Parathyroid adenoma (tissue), 2 donors: ENCODE measurements around the gene TMC4.

Experiments used
- H2AFZ ChIP-seq: fragments of 300-600 bp; sonication (generic); one replicate; pipeline ENCODE4 v1.7.0; 2017; ENCODE audit warnings: antibody characterized with exemption, mild to moderate bottlenecking
- H3K27ac ChIP-seq: fragments of 300-600 bp; sonication (generic); one replicate; pipeline ENCODE4 v1.7.0; 2017
- H3K27me3 ChIP-seq: fragments of 300-600 bp; sonication (generic); one replicate; pipeline ENCODE4 v1.7.0; 2017; ENCODE audit warnings: low read length; ENCODE audit not compliant: control insufficient read depth, insufficient read depth
- H3K36me3 ChIP-seq: fragments of 300-600 bp; sonication (generic); one replicate; pipeline ENCODE4 v1.7.0; 2017; ENCODE audit warnings: low read length; ENCODE audit not compliant: control insufficient read depth, insufficient read depth
- H3K4me1 ChIP-seq: fragments of 300-600 bp; sonication (generic); one replicate; pipeline ENCODE4 v1.7.0; 2017; ENCODE audit warnings: control low read depth
- H3K4me2 ChIP-seq: fragments of 300-600 bp; sonication (generic); one replicate; pipeline ENCODE4 v1.7.0; 2017; ENCODE audit warnings: low read length
- H3K4me3 ChIP-seq: fragments of 300-600 bp; sonication (generic); one replicate; pipeline ENCODE4 v1.7.0; 2017; ENCODE audit warnings: low read depth, low read length
- H3K79me2 ChIP-seq: fragments of 300-600 bp; sonication (generic); one replicate; pipeline ENCODE4 v1.7.0; 2017; ENCODE audit warnings: control low read depth
- H3K9ac ChIP-seq: fragments of 300-600 bp; sonication (generic); one replicate; pipeline ENCODE4 v1.7.0; 2017; ENCODE audit warnings: mild to moderate bottlenecking
- H3K9me3 ChIP-seq: fragments of 300-600 bp; sonication (generic); one replicate; pipeline ENCODE4 v1.7.0; 2017; ENCODE audit warnings: low read length; ENCODE audit not compliant: control insufficient read depth
- CTCF ChIP-seq: fragments of 300-600 bp; sonication (generic); IDR thresholded peaks from one replicate; pipeline ENCODE4 v1.7.0; 2017; ENCODE audit warnings: antibody characterized with exemption, mild to moderate bottlenecking
- donor health status: primary hyperparathyroidism.

Gene TMC4

GRCh38 chr19:54189735-54190502 lies 17.0 kb upstream of the TMC4 start:
- Histone ChIP-seq H3K36me3 (no peaks in the 10 kb centered on the region), H2AFZ (peak overlapping the region; percentile 76), H3K4me1 (peaks cover 18% of the 10 kb centered on the region), H3K79me2 (peaks cover 2% of the 10 kb centered on the region), H3K27me3 (no peaks in the 10 kb centered on the region), H3K4me2 (peak overlapping the region; percentile 98), H3K27ac (peak overlapping the region; percentile 100), H3K4me3 (peak overlapping the region; percentile 98), H3K9ac (peak overlapping the region; percentile 74), H3K9me3 (no peaks in the 10 kb centered on the region)
- TF ChIP-seq CTCF: no peak

DNA sequence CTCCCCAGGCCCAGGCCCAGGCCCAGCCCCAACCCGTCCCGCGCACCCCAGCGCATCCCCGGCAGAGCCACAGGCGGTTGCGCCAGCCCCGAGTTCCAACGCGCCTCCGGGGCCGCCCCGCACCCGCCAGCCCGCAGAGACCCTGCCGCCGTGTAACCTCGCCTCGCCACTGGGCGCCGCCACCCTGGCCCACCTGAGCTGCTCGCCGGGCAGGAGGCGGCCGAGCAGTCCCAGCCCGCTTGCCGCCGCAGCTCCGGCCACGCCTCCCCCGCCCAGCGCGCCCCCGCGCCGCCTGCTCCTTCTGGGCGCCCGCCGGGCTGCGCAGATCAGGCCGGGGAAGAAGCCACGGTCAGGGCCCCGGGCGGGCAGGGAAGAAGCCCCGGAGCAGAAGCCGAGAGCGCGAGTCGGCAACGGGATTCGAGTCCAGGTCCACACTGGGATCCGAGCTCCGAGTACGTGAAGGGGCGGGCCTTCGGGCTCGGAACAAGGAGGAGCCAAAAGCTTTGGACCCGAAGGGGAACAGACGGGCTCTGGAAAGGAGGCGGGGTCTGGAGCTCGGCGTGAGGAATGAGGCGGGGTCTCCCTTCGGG lies 16.3 kb upstream of the TMC4 start, which contains the start of gene MBOAT7:
TSS of gene MBOAT7 (minus strand) at position 436 of the 590 bp plus-strand sequence. CDS start 1,072 bp downstream, outside the sequence.
- H3K9ac ChIP-seq: peak within 1 kb of the TSS; percentile 74

DNA sequence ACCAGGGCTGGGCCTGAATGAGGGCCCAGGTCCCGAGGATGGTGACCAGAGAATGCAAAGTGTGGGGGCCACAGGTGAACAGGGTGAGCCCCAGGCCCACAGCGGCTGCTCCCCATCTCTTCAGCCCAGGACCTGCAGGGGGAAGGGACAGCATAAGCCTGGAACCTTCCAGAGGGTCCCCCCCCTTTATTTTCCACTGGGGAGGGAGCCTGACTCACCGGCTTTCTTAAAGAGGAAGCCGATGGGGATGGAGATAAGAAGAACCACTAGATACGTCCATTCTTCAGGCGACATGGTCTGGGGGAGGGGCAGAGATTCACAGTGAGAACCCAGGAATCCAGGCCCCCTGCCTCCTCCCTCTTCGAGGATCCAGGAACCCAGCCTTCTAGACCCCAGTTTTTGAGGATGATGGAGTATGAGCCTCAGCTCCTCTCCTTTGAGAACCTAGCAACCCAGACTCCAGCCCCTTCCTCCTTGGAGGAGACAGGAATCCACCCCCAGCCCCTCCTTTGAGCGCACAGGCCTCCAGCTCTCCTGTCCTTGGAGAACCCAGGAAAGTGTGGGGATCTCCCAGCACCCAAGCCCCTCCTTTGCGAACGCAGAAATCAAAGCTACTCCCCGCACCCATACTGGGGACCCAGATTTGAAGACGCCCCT lies 15.4 kb upstream of the TMC4 start:
- Histone ChIP-seq H3K36me3 (no peaks in the 10 kb centered on the region), H3K9ac (peak overlapping the region; percentile 74), H3K4me2 (peak overlapping the region; percentile 70), H3K27ac (peak overlapping the region; percentile 100), H3K9me3 (no peaks in the 10 kb centered on the region), H3K4me3 (peak overlapping the region; percentile 98), H3K79me2 (peaks cover 2% of the 10 kb centered on the region), H3K4me1 (peaks cover 18% of the 10 kb centered on the region), H2AFZ (peak overlapping the region; percentile 76), H3K27me3 (no peaks in the 10 kb centered on the region)
- no peak for TF ChIP-seq CTCF

More for the DNA sequence above, 16.3 kb upstream of the TMC4 start, which contains the start of gene MBOAT7:
- Histone ChIP-seq H3K36me3 (no peaks in the 10 kb centered on the region), H3K4me2 (peak within 1 kb of the TSS; percentile 98), H3K27me3 (no peaks in the 10 kb centered on the region), H3K4me3 (peak within 1 kb of the TSS; percentile 98), H2AFZ (peak within 1 kb of the TSS; percentile 76), H3K4me1 (peaks cover 18% of the 10 kb centered on the region), H3K9me3 (no peaks in the 10 kb centered on the region), H3K27ac (peak within 1 kb of the TSS; percentile 100), H3K79me2 (peaks cover 2% of the 10 kb centered on the region)
- peak; percentile 40 for TF ChIP-seq CTCF

GRCh38 chr19:54186934-54187381 lies 14.0 kb upstream of the TMC4 start:
- no peak overlapping the region for H3K9ac ChIP-seq
- H3K9me3 ChIP-seq: no peaks in the 10 kb centered on the region
- no peaks in the 10 kb centered on the region for H3K79me2 ChIP-seq
- peaks cover 14% of the 10 kb centered on the region for H3K4me1 ChIP-seq
- no peaks in the 10 kb centered on the region for H3K36me3 ChIP-seq
- no peak overlapping the region for H3K4me3 ChIP-seq
- H3K27me3 ChIP-seq: no peaks in the 10 kb centered on the region
- H3K4me2 ChIP-seq: no peak overlapping the region
- no peak overlapping the region for H3K27ac ChIP-seq
- H2AFZ ChIP-seq: no peak overlapping the region
- no peak for TF ChIP-seq CTCF
